ENCODE results near the gene IL2RG.

The IL2RG gene

DNA sequence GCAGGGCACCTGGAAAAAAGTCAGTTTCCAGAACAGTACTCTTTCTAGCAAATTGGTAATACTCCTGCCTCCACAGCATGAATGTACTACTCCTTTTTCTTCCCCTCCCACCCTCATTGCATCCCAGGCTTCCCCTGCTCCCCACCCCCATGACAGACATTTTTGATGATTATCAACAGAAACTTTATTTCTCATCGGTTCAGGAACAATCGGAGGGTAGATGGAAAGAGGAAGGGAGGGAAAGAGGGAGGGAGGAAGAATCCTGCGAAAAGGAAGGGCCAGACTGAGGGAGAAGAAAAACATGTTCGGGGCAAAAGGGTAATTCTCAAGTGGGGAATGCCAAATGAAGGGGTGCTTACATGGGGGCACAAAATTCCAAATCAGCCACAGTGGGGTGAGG lies 4.1 kb downstream of the IL2RG start:
- DNase-seq: no peak

- no peak for DNase-seq
Observed at GRCh38 chrX:71106427-71106826, 5.0 kb downstream of the IL2RG start, which contains the start of gene CXorf65. CXorf65 (minus strand) TSS chrX:71106740; CDS start chrX:71106556, 184 bp downstream.

DNA sequence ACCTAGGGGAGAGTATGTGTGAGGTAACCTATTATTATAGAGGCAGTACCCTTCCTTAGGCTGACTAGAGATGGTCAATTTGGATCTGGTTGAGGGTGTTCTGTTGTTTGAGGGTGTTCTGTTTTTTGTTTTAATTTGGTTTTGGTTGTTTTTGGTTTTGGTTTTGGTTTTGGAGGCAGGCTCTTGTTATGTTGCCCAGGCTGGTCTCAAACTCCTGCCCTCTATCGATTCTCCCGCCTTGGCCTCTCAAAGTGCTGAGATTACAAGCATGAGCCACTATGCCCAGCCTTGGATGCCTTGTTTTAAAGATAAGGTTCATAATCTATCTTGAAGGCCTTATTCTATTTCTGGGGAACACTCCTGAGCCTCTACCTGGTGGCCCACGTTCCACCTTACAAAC lies 5.7 kb downstream of the IL2RG start:
- DNase-seq: no peak

- DNase-seq: no peak
Observed at GRCh38 chrX:71103110-71103983, 8.0 kb downstream of the IL2RG start.

DNA sequence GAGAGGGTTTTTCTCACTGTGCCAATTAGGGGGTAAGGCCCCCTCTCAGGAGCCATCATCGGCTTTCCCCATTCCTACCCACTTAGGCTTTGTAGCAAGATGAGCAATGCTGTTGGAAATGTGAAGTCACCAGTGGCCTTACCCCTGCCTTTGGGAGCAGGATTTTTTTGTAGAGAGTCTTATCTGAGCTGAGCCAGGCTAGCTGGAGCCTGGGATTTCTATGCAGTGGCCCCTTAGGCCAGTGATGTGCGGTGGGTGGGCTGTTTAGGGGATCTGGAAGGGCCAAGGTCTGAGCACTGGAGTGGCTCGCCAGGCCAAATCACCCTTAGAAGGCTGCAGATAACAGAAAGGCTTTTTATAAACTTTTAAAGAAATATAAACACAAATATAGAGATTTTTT lies 9.1 kb downstream of the IL2RG start:
- DNase-seq: no peak

DNA sequence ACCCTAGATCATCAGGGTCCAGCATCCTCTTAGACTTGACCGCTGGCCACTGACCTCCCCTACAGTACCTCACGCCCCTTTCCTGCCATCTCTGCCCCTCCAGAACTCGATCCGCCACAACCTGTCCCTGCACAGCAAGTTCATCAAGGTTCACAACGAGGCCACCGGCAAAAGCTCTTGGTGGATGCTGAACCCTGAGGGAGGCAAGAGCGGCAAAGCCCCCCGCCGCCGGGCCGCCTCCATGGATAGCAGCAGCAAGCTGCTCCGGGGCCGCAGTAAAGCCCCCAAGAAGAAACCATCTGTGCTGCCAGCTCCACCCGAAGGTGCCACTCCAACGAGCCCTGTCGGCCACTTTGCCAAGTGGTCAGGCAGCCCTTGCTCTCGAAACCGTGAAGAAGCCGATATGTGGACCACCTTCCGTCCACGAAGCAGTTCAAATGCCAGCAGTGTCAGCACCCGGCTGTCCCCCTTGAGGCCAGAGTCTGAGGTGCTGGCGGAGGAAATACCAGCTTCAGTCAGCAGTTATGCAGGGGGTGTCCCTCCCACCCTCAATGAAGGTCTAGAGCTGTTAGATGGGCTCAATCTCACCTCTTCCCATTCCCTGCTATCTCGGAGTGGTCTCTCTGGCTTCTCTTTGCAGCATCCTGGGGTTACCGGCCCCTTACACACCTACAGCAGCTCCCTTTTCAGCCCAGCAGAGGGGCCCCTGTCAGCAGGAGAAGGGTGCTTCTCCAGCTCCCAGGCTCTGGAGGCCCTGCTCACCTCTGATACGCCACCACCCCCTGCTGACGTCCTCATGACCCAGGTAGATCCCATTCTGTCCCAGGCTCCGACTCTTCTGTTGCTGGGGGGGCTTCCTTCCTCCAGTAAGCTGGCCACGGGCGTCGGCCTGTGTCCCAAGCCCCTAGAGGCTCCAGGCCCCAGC lies 10.5 kb downstream of the IL2RG start:
- no peak for DNase-seq

GRCh38 chrX:71099736-71100135 lies 11.6 kb downstream of the IL2RG start:
- DNase-seq: no peak

GRCh38 chrX:71098951-71099506 lies 12.3 kb downstream of the IL2RG start:
- DNase-seq: no peak

DNA sequence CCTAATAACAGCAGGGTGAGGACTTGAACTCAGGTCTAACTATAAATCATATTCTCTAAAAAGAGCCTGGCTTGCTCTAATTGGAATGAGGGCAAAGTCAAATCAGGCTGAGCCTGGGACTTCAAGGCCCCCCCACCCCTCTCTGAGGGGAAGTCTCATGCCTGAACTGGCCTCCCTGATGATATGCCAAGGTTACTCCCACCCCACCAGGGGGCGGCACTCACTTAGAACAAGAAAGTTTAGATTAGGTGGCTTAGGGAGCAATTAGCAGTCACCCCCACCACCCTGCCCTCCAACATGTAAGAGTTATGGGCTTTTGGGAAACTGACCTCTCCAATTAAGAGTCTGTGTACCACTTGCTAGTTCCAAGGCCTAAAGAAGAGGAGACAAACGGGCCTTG lies 13.1 kb downstream of the IL2RG start:
- no peak for DNase-seq

DNA sequence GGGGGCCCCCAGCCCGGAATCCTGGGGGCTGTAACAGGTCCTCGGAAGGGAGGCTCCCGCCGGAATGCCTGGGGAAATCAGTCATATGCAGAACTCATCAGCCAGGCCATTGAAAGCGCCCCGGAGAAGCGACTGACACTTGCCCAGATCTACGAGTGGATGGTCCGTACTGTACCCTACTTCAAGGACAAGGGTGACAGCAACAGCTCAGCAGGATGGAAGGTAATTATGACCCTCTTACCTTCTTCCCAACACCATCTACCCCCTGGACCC lies 14.7 kb downstream of the IL2RG start:
- DNase-seq: no peak

GRCh38 chrX:71095981-71096759 lies 15.2 kb downstream of the IL2RG start:
- DNase-seq: no peak

GRCh38 chrX:71095555-71095980 lies 15.8 kb downstream of the IL2RG start, which contains the start of gene FOXO4:
FOXO4 (plus strand) TSS chrX:71095851; CDS start chrX:71096529, 678 bp downstream.
- peak; percentile 28 to 65 for DNase-seq

DNA sequence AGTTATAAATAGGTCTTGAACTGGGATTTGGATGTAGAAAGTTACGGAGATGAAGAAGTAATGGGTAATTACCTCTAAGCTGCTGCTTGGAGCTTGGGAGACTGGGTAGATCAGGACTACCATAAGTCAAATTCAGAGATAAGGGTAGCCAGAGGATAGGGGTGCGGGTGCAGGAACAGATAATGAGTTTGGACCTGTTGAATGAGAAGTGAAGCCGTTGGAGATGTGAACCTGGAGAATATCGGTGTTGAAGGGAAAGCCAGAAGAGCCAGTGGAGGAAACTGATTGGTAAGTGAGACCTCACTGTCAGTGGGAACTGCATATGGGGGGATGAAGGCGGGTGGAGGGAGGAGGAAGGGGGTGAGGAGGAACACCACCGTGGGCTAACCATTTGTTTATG lies 16.3 kb downstream of the IL2RG start:
- no peak for DNase-seq

DNA sequence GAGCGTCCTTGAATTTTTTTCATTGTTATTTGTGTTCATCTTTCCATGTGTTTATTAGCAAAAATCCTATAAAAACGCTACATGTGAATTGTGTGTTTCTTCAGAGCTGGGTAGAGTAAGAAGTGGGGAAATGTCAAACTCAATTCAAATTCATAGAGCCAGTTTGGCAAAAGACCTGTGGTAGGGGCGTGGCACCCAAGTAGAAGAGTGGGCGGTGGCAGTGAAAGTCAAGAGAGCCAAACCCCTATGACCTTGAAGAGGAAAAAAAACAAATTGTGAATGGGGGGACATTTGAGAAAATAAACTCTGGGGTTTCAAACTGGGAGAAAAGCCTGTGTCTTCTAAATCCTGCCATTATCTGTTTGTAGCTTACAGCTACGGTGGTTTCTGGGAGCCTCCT lies 20.1 kb downstream of the IL2RG start:
- DNase-seq: no peak

- no peak for DNase-seq
Observed at GRCh38 chrX:71085900-71086299, 25.5 kb downstream of the IL2RG start.

GRCh38 chrX:71082822-71083221 lies 28.6 kb downstream of the IL2RG start:
- no peak for DNase-seq

DNA sequence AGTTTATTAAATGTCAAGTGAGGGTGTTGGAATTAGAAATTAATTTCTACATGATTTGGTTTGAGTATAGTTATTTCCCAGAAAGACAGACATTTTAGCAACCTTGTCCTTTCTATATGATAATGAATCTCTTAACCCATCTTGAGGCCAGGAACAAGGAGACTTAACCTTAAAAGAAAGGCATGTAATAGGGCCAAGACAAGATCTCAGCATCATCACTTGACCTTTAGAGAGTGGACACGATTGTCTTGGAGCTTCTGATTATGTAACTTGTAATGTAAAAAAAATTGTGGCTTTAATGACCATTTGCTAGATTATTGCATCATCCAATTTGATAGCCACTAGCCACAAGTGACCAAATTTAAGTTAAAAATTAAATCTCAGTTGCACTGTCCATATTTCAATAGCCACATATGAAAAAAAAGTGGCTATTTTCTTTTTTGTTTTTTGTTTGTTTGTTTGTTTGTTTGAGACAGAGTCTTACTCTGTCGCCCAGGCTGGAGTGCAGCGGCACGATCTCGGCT lies 29.2 kb downstream of the IL2RG start:
- no peak for DNase-seq

GRCh38 chrX:71081330-71082123 lies 29.9 kb downstream of the IL2RG start:
- no peak for DNase-seq

DNA sequence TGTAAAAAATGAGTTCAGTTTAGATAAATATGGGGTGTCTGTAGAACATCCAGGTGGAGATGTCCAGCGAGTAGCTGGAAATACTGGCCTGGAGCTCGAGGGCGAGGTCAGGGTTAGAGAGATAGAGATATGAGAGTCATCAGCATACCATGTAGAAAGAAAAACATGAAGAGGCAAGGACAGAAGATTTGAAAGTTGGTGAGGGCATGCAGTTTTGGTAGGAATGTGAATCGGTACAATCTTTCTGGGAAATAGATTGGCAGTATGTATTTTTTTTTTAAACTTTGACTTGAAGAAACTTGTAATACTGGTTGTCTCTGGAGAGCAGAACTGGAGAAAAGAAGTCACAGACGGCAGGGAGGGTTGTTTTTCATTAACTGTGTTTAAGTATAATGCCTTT lies 40.8 kb downstream of the IL2RG start:
- no peak for DNase-seq

DNA sequence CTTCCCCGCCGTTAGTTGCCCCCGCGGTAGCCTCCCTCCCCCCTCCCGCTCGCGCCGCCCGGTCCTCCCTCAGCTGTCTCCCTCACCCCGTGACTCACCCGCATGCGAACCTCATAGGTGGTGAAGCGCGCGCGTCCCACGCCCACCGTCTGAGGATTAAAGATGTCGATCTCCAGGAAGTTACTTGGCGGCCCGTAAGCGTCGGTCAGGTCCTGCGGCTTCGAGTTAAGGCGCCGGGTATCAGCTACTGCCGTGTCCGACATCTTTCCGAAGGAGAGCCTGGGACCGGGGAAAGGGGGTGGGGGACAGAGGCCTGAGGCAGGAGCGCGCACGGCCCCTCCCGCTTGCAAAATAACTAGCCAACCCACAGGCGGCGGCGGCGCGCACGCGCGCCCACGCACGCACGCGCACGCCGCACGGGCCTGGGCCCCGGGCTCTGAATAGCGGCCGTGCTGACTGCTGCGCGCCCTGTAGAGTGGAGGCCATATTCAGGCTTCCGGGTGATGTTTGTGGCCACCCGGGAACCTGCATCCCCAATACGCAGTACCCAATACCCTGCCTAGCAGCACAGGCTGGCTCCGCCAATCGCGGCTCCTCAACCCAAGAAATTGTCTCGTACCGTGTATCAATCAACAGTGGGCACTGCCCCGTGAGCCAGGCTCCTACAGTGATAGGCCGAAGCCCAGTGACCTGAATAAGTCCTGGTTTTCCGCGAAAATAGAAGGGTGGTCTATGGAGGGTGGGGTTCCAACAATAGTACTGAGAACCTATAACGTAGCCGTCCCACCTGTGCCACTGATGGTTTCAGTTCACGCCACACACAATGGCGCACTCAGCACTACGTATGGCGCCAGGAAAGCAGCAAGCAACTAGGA lies 43.1 kb downstream of the IL2RG start, which contains the start of gene SNX12:
SNX12 (minus strand) TSS at position 291 of the 875 bp plus-strand sequence; CDS start at position 263, 28 bp downstream.
- peak; percentile 81 to 85 for DNase-seq

DNA sequence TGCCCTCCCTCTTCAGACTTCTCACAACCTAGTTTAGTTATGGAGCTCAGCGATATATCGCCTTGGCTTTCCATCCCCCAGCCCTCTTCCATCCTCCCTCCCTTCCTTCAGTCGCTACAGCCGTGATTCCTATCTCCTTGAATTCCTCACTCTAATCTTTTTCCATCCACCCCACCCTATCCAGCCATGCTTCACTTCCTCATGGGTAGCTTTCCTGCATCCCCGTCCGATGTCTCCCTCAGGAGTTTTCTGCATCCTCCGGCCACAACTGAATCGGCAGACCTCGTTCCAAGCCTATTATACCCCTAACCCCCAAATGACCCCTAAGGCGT lies 43.7 kb downstream of the IL2RG start:
- no peak for DNase-seq

Data from NCI-H187 (cell line).